Liver (tissue), 9 donors: ENCODE measurements around the gene GATA6. TPM values are rescaled to one million over a fixed set of nuclear protein-coding genes. Genes with fewer than 3 reads are reported as not detected.

ENCODE experiments used
- DNase-seq: peaks from one replicate; pipeline ENCODE4 v3.0.0-alpha.2; 2017; ENCODE audit warnings: low spot score
- H3K27ac ChIP-seq, 2 donors: one replicate each; pipeline ENCODE4 v1.7.0; 2013; ENCODE audit warnings: inconsistent platforms in 2 of 2, low read length in 2 of 2, control low read depth in 1 of 2, low read depth in 1 of 2, mild to moderate bottlenecking in 1 of 2
- H3K27me3 ChIP-seq, 4 donors: one replicate each; pipeline versions ENCODE4 v1.6.1 to v1.7.0; 2013; ENCODE audit warnings: low read length in 3 of 4, inconsistent platforms in 1 of 4, mild to moderate bottlenecking in 1 of 4, moderate library complexity in 1 of 4; ENCODE audit not compliant: control insufficient read depth in 4 of 4, insufficient read depth in 4 of 4
- H3K36me3 ChIP-seq, 4 donors: one replicate each; pipeline versions ENCODE4 v1.6.1 to v1.7.0; 2013; ENCODE audit warnings: low read length in 3 of 4, mild to moderate bottlenecking in 3 of 4, low read depth in 1 of 4, moderate library complexity in 1 of 4; ENCODE audit not compliant: control insufficient read depth in 4 of 4, insufficient read depth in 3 of 4
- H3K4me1 ChIP-seq, 4 donors: one replicate each; pipeline versions ENCODE4 v1.6.1 to v1.7.0; 2013; ENCODE audit warnings: low read length in 3 of 4, mild to moderate bottlenecking in 3 of 4, moderate library complexity in 1 of 4; ENCODE audit not compliant: control insufficient read depth in 4 of 4, insufficient read depth in 4 of 4
- H3K4me3 ChIP-seq, 3 donors: one replicate each; pipeline versions ENCODE4 v1.6.1 to v1.7.0; 2013; ENCODE audit warnings: low read length in 3 of 3, control low read depth in 1 of 3, low read depth in 1 of 3, mild to moderate bottlenecking in 1 of 3
- H3K9ac ChIP-seq, 2 donors: one replicate each; pipeline ENCODE4 v1.7.0; 2013; ENCODE audit warnings: low read length in 2 of 2, mild to moderate bottlenecking in 2 of 2, moderate library complexity in 2 of 2, control low read depth in 1 of 2, low read depth in 1 of 2
- H3K9me3 ChIP-seq, 4 donors: one replicate each; pipeline versions ENCODE4 v1.6.1 to v1.7.0; 2013; ENCODE audit warnings: low read length in 3 of 4; ENCODE audit not compliant: control insufficient read depth in 4 of 4
- EGR1 ChIP-seq, 2 donors: IDR thresholded peaks; 2 replicates each; pipeline ENCODE4 v1.6.1; 2016 to 2018; ENCODE audit warnings: antibody characterized with exemption in 2 of 2, low read depth in 2 of 2
- FOXA1 ChIP-seq: IDR thresholded peaks from 2 replicates; pipeline ENCODE4 v1.6.1; 2016; ENCODE audit warnings: antibody characterized with exemption
- FOXA2 ChIP-seq: IDR thresholded peaks from 2 replicates; pipeline ENCODE4 v1.6.1; 2016; ENCODE audit warnings: antibody characterized with exemption
- GABPA ChIP-seq, 2 donors: IDR thresholded peaks in 1 of 2; conservative IDR thresholded peaks in 1 of 2; 2 replicates each; pipeline ENCODE4 v1.6.1; 2016; ENCODE audit warnings: antibody characterized with exemption in 2 of 2, mild to moderate bottlenecking in 1 of 2, moderate library complexity in 1 of 2
- HNF4A ChIP-seq, 2 donors: conservative IDR thresholded peaks; 2 replicates each; pipeline ENCODE4 v1.6.1; 2016; ENCODE audit warnings: antibody characterized with exemption in 2 of 2, mild to moderate bottlenecking in 2 of 2
- HNF4G ChIP-seq: IDR thresholded peaks from 2 replicates; pipeline ENCODE4 v1.6.1; 2016; ENCODE audit warnings: antibody characterized with exemption
- JUND ChIP-seq, 2 donors: IDR thresholded peaks; 2 replicates each; pipeline ENCODE4 v1.6.1; 2016; ENCODE audit warnings: antibody characterized with exemption in 2 of 2
- NR2F2 ChIP-seq: IDR thresholded peaks from 2 replicates; pipeline ENCODE4 v1.6.1; 2016; ENCODE audit warnings: antibody characterized with exemption
- RAD21 ChIP-seq, 2 donors: IDR thresholded peaks; 2 replicates each; pipeline ENCODE4 v1.6.1; 2016; ENCODE audit warnings: antibody characterized with exemption in 2 of 2, mild to moderate bottlenecking in 2 of 2
- RXRA ChIP-seq, 2 donors: IDR thresholded peaks; 2 replicates each; pipeline ENCODE4 v1.6.1; 2017 to 2018; ENCODE audit warnings: antibody characterized with exemption in 2 of 2, mild to moderate bottlenecking in 1 of 2
- SP1 ChIP-seq: IDR thresholded peaks from 2 replicates; pipeline ENCODE4 v1.6.1; 2018; ENCODE audit warnings: antibody characterized with exemption, mild to moderate bottlenecking
- TAF1 ChIP-seq: conservative IDR thresholded peaks from 2 replicates; pipeline ENCODE4 v1.6.1; 2016; ENCODE audit warnings: antibody characterized with exemption, mild to moderate bottlenecking
- YY1 ChIP-seq: IDR thresholded peaks from 2 replicates; pipeline ENCODE4 v1.6.1; 2016; ENCODE audit warnings: antibody characterized with exemption, mild to moderate bottlenecking
- WGBS: extraction: QIAGEN DNeasy Blood & Tissue Kit; methylation state at CpG from one replicate; pipeline ENCODE4 v1.1.7; 2013; 5-methylcytosine and 5-hydroxymethylcytosine counted together
- polyA plus RNA-seq, 2 donors: library from polyadenylated mRNA; stranded (reverse) in 1 of 2; unstranded in 1 of 2; fragments of 200-250 nt in 1 of 2; fragments of >200 nt in 1 of 2; fragmentation: Nextera tagmentation in 1 of 2; extraction: Ambion mirVana in 1 of 2; gene quantifications; one replicate each; pipeline versions ENCODE4 v1.2.1 to v1.2.3, GENCODE V29; 2013 to 2015
- total RNA-seq, 2 donors: library from RNA; depleted of rRNA; stranded (reverse); fragments of >200 nt; gene quantifications; one replicate each; pipeline ENCODE4 v1.2.3, GENCODE V29; 2014
- TF ChIP-seq, protein P1 (sequence below): IDR thresholded peaks from 2 replicates; pipeline ENCODE4 v1.6.1; 2016; ENCODE audit warnings: antibody characterized with exemption
- TF ChIP-seq, protein P2 (sequence below): IDR thresholded peaks from 2 replicates; pipeline ENCODE4 v1.6.1; 2016; ENCODE audit warnings: antibody characterized with exemption
- TF ChIP-seq, protein P3 (sequence below): IDR thresholded peaks from 2 replicates; pipeline ENCODE4 v1.6.1; 2016; ENCODE audit warnings: antibody characterized with exemption
- TF ChIP-seq, protein P4 (sequence below): IDR thresholded peaks from 2 replicates; pipeline ENCODE4 v1.6.1; 2016; ENCODE audit warnings: antibody characterized with exemption, mild to moderate bottlenecking
- TF ChIP-seq, protein P5 (sequence below): fragments of 150-350 bp; IDR thresholded peaks from 2 replicates; pipeline ENCODE4 v1.5.1; 2017; ENCODE audit warnings: improper control_type of control experiment, low read depth, low read length; ENCODE audit not compliant: missing input control
- donor health status: healthy.
- donor health status: healthy.
- donor health status: healthy.
- donor health status: healthy.
- donor health status: healthy.

The GATA6 gene
- total and polyA plus RNA-seq, 4 donors: 1.8 to 6.6 (median 4.9) TPM

DNA sequence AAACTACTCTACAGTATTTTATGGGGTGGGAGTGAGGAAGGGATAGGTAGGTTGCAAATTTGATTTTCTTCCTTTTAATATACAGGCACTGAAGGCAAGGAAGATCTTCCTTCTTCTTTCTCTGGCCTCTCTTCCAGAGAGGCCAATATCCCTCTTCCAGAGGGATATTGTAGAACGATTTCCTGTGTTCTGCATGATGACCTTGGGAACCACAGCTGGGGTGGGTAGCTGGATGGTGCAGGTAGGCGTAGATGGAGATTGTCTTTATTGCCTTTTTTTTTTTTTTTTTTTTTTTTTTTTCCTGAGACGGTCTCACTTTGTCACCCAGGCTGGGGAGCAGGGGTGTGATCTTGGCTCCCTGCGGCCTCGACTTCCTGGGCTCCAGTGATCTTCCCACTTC, 49.4 kb downstream of the GATA6 start:
- Histone ChIP-seq H3K9ac (no peak overlapping the region), H3K27ac (no peak overlapping the region), H3K27me3 (no peaks in the 10 kb centered on the region), H3K9me3 (no peaks in the 10 kb centered on the region), H3K36me3 (no peaks in the 10 kb centered on the region), H3K4me3 (no peak overlapping the region), H3K4me1 (no peaks in the 10 kb centered on the region)
- no peak for TF ChIP-seq FOXA2
- TF ChIP-seq SP1: no peak
- TF ChIP-seq EGR1 (IDR thresholded peaks at IDR 0.05; ENCODE audit: low read depth in 2 of 2): no peak
- TF ChIP-seq HNF4G: no peak
- TF ChIP-seq FOXA1: no peak
- TF ChIP-seq, protein P1, sequence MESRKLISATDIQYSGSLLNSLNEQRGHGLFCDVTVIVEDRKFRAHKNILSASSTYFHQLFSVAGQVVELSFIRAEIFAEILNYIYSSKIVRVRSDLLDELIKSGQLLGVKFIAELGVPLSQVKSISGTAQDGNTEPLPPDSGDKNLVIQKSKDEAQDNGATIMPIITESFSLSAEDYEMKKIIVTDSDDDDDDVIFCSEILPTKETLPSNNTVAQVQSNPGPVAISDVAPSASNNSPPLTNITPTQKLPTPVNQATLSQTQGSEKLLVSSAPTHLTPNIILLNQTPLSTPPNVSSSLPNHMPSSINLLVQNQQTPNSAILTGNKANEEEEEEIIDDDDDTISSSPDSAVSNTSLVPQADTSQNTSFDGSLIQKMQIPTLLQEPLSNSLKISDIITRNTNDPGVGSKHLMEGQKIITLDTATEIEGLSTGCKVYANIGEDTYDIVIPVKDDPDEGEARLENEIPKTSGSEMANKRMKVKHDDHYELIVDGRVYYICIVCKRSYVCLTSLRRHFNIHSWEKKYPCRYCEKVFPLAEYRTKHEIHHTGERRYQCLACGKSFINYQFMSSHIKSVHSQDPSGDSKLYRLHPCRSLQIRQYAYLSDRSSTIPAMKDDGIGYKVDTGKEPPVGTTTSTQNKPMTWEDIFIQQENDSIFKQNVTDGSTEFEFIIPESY: no peak
- TF ChIP-seq JUND (IDR thresholded peaks at IDR 0.05): no peak
- TF ChIP-seq RXRA (IDR thresholded peaks at IDR 0.05): no peak
- TF ChIP-seq HNF4A (conservative IDR thresholded peaks at IDR 0.05): no peak
- TF ChIP-seq, protein P2, sequence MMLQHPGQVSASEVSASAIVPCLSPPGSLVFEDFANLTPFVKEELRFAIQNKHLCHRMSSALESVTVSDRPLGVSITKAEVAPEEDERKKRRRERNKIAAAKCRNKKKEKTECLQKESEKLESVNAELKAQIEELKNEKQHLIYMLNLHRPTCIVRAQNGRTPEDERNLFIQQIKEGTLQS: no peak
- no peak for TF ChIP-seq RAD21 (IDR thresholded peaks at IDR 0.05)
- TF ChIP-seq, protein P3, sequence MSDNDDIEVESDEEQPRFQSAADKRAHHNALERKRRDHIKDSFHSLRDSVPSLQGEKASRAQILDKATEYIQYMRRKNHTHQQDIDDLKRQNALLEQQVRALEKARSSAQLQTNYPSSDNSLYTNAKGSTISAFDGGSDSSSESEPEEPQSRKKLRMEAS: no peak
- TF ChIP-seq, protein P4, sequence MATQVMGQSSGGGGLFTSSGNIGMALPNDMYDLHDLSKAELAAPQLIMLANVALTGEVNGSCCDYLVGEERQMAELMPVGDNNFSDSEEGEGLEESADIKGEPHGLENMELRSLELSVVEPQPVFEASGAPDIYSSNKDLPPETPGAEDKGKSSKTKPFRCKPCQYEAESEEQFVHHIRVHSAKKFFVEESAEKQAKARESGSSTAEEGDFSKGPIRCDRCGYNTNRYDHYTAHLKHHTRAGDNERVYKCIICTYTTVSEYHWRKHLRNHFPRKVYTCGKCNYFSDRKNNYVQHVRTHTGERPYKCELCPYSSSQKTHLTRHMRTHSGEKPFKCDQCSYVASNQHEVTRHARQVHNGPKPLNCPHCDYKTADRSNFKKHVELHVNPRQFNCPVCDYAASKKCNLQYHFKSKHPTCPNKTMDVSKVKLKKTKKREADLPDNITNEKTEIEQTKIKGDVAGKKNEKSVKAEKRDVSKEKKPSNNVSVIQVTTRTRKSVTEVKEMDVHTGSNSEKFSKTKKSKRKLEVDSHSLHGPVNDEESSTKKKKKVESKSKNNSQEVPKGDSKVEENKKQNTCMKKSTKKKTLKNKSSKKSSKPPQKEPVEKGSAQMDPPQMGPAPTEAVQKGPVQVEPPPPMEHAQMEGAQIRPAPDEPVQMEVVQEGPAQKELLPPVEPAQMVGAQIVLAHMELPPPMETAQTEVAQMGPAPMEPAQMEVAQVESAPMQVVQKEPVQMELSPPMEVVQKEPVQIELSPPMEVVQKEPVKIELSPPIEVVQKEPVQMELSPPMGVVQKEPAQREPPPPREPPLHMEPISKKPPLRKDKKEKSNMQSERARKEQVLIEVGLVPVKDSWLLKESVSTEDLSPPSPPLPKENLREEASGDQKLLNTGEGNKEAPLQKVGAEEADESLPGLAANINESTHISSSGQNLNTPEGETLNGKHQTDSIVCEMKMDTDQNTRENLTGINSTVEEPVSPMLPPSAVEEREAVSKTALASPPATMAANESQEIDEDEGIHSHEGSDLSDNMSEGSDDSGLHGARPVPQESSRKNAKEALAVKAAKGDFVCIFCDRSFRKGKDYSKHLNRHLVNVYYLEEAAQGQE: no peak
- TF ChIP-seq YY1: no peak
- TF ChIP-seq GABPA (IDR thresholded peaks at IDR 0.05 in 1 of 2, conservative IDR thresholded peaks at IDR 0.05 in 1 of 2): no peak
- TF ChIP-seq TAF1: no peak
- no peak for TF ChIP-seq NR2F2
- TF ChIP-seq, protein P5, sequence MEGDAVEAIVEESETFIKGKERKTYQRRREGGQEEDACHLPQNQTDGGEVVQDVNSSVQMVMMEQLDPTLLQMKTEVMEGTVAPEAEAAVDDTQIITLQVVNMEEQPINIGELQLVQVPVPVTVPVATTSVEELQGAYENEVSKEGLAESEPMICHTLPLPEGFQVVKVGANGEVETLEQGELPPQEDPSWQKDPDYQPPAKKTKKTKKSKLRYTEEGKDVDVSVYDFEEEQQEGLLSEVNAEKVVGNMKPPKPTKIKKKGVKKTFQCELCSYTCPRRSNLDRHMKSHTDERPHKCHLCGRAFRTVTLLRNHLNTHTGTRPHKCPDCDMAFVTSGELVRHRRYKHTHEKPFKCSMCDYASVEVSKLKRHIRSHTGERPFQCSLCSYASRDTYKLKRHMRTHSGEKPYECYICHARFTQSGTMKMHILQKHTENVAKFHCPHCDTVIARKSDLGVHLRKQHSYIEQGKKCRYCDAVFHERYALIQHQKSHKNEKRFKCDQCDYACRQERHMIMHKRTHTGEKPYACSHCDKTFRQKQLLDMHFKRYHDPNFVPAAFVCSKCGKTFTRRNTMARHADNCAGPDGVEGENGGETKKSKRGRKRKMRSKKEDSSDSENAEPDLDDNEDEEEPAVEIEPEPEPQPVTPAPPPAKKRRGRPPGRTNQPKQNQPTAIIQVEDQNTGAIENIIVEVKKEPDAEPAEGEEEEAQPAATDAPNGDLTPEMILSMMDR: no peak
- DNase-seq: no peak
- 87% methylated on average over 5 of the region's 5 CpGs for WGBS
